Colonic mucosa (tissue), 4 donors: ENCODE measurements around the gene FBXO42. TPM values are rescaled to one million over a fixed set of nuclear protein-coding genes. Genes with fewer than 3 reads are reported as not detected.

Experiments used
- DNase-seq: peaks from one replicate; pipeline ENCODE4 v3.0.0-alpha.2; 2020
- H3K27ac ChIP-seq: fragments of 200-600 bp; one replicate; pipeline ENCODE4 v1.8.0; 2021
- H3K27me3 ChIP-seq: fragments of 200-600 bp; one replicate; pipeline ENCODE4 v1.8.0; 2021
- H3K36me3 ChIP-seq: fragments of 200-600 bp; one replicate; pipeline ENCODE4 v1.8.0; 2021
- H3K4me1 ChIP-seq: fragments of 200-600 bp; one replicate; pipeline ENCODE4 v1.8.0; 2021; ENCODE audit warnings: mild to moderate bottlenecking
- H3K4me3 ChIP-seq: fragments of 200-600 bp; one replicate; pipeline ENCODE4 v1.8.0; 2021
- H3K9ac ChIP-seq, 2 donors: one replicate each; pipeline ENCODE4 v1.7.0; 2013; ENCODE audit warnings: control low read depth in 2 of 2, low read depth in 2 of 2, low read length in 2 of 2
- H3K9me3 ChIP-seq: fragments of 200-600 bp; one replicate; pipeline ENCODE4 v1.8.0; 2021
- CTCF ChIP-seq: fragments of 200-600 bp; IDR thresholded peaks from one replicate; pipeline ENCODE4 v1.8.0; 2022; ENCODE audit warnings: antibody characterized with exemption, mild to moderate bottlenecking
- intact Hi-C: fragments of 100-400 bp; cut with DNase I; formaldehyde crosslinking; loops from one replicate; pipeline ENCODE4 v1.14.1; 2022
- total RNA-seq, 2 donors: library from RNA; stranded (reverse); fragmentation: NEBNext Ultra II Directional in 1 of 2; extraction: Animal tissue kit (Norgen Biotek cat#: 25700) in 1 of 2; gene quantifications; one replicate each; pipeline ENCODE4 v1.2.1, GENCODE V29; 2021
- donor health status: healthy.
- donor health status: DM: no; HTN: no; CAD: no.
- donor health status: DM: no; HTN: no; CAD: no.

Gene FBXO42
- total RNA-seq, 2 donors from 2014 or later: 15.0 to 17.8 TPM

GRCh38 chr1:16199700-16200099 lies 152.6 kb downstream of the FBXO42 start:
- intact Hi-C loops: loop anchor here (5.0 to 10.0 kb wide), 2 partner anchors 43 to 165 kb away; partner anchors contain the start of gene SZRD1
- no peaks in the 10 kb centered on the region for H3K9me3 ChIP-seq
- no peak overlapping the region for H3K9ac ChIP-seq
- H3K4me3 ChIP-seq: no peak overlapping the region
- H3K27ac ChIP-seq: no peak overlapping the region
- H3K4me1 ChIP-seq: no peaks in the 10 kb centered on the region
- no peaks in the 10 kb centered on the region for H3K36me3 ChIP-seq
- TF ChIP-seq CTCF: no peak
- no peaks in the 10 kb centered on the region for H3K27me3 ChIP-seq
- no peak for DNase-seq

GRCh38 chr1:16199157-16199501 lies 153.2 kb downstream of the FBXO42 start:
- Histone ChIP-seq H3K9me3 (no peaks in the 10 kb centered on the region), H3K36me3 (no peaks in the 10 kb centered on the region), H3K9ac (no peak overlapping the region), H3K4me3 (no peak overlapping the region), H3K27ac (no peak overlapping the region), H3K27me3 (no peaks in the 10 kb centered on the region), H3K4me1 (no peaks in the 10 kb centered on the region)
- intact Hi-C loops: loop anchor here (5.0 kb wide), 1 partner anchor 43 kb away; no protein-coding TSS in a partner anchor
- TF ChIP-seq CTCF: no peak
- DNase-seq: no peak

- Histone ChIP-seq H3K4me3 (no peak overlapping the region), H3K9ac (no peak overlapping the region), H3K36me3 (no peaks in the 10 kb centered on the region), H3K4me1 (no peaks in the 10 kb centered on the region), H3K9me3 (no peaks in the 10 kb centered on the region), H3K27me3 (no peaks in the 10 kb centered on the region), H3K27ac (no peak overlapping the region)
- TF ChIP-seq CTCF: no peak
- DNase-seq: no peak
- intact Hi-C loops: loop anchor here (5.0 kb wide), 1 partner anchor 44 kb away; no protein-coding TSS in a partner anchor
Observed at GRCh38 chr1:16198444-16199156, 153.7 kb downstream of the FBXO42 start.

GRCh38 chr1:16196874-16197273 lies 155.4 kb downstream of the FBXO42 start:
- no peaks in the 10 kb centered on the region for H3K36me3 ChIP-seq
- no peak overlapping the region for H3K27ac ChIP-seq
- no peak for TF ChIP-seq CTCF
- intact Hi-C loops: loop anchor here (5.0 kb wide), 1 partner anchor 45 kb away; no protein-coding TSS in a partner anchor
- no peaks in the 10 kb centered on the region for H3K4me1 ChIP-seq
- DNase-seq: no peak
- H3K9me3 ChIP-seq: no peaks in the 10 kb centered on the region
- H3K4me3 ChIP-seq: no peak overlapping the region
- no peak overlapping the region for H3K9ac ChIP-seq
- no peaks in the 10 kb centered on the region for H3K27me3 ChIP-seq

Other genes with a start within 250 kb of the FBXO42 start
- 10 to 100 TPM; 15.7 to 40.8 TPM for gene EPHA2, start 196.4 kb downstream of the FBXO42 start, total RNA-seq
- gene ARHGEF19, start 139.8 kb downstream of the FBXO42 start, total RNA-seq: 1 to 10 TPM; 5.8 to 9.0 TPM
- gene CPLANE2, start 115.3 kb downstream of the FBXO42 start, total RNA-seq: 10 to 100 TPM in 1 of 2 donors, 1 to 10 TPM in 1; 6.5 to 15.2 TPM
- 100 to 1,000 TPM; 119 to 140 TPM for gene SZRD1, start 14.8 kb upstream of the FBXO42 start, total RNA-seq
- gene SPATA21, start 84.9 kb upstream of the FBXO42 start, total RNA-seq: not detected
- gene NECAP2, start 88.2 kb upstream of the FBXO42 start, total RNA-seq: 10 to 100 TPM; 46.4 to 57.7 TPM
- gene RNU1-1, start 161.8 kb upstream of the FBXO42 start, total RNA-seq: 1,000 to 10,000 TPM; 1,159 to 2,517 TPM